H9 (cell line): ENCODE results near the gene FOXO1. TPM values are rescaled to one million over a fixed set of nuclear protein-coding genes. Genes with fewer than 3 reads are reported as not detected.
A peak's percentile ranks its signal among the peaks of the same experiment; 100 is the strongest.

Experiments used
- DNase-seq: peaks from one replicate; pipeline ENCODE4 v3.0.0-alpha.2; 2017
- H2AFZ ChIP-seq: one replicate; pipeline ENCODE4 v1.6.1; 2013; ENCODE audit warnings: mild to moderate bottlenecking, low read length, control low read depth, moderate library complexity
- H2AK5ac ChIP-seq: 2 replicates; pipeline ENCODE4 v1.6.1; 2013; ENCODE audit warnings: low read length, control low read depth, mixed read lengths; ENCODE audit not compliant: insufficient read length
- H2BK120ac ChIP-seq: one replicate; pipeline ENCODE4 v1.6.1; 2013; ENCODE audit warnings: low read depth, mild to moderate bottlenecking, low read length, control low read depth, inconsistent platforms; ENCODE audit not compliant: poor library complexity, severe bottlenecking
- H2BK12ac ChIP-seq: 2 replicates; pipeline ENCODE4 v1.6.1; 2013; ENCODE audit warnings: low read length, control low read depth, mixed read lengths, low read depth; ENCODE audit not compliant: insufficient read length
- H2BK15ac ChIP-seq: 2 replicates; pipeline ENCODE4 v1.6.1; 2013; ENCODE audit warnings: low read depth, low read length, control low read depth
- H2BK20ac ChIP-seq: one replicate; pipeline ENCODE4 v1.6.1; 2013; ENCODE audit warnings: low read depth, mild to moderate bottlenecking, low read length, control low read depth, inconsistent platforms; ENCODE audit not compliant: poor library complexity, severe bottlenecking
- H2BK5ac ChIP-seq: 2 replicates; pipeline ENCODE4 v1.6.1; 2013; ENCODE audit warnings: low read length, control low read depth, mixed read lengths; ENCODE audit not compliant: insufficient read length
- H3K14ac ChIP-seq: 2 replicates; pipeline ENCODE4 v1.6.1; 2013; ENCODE audit warnings: low read length, control low read depth; ENCODE audit not compliant: insufficient read depth
- H3K18ac ChIP-seq: 2 replicates; pipeline ENCODE4 v1.6.1; 2013; ENCODE audit warnings: low read depth, mild to moderate bottlenecking, mixed read lengths, low read length, control low read depth; ENCODE audit not compliant: insufficient read length
- H3K23ac ChIP-seq: 2 replicates; pipeline ENCODE4 v1.6.1; 2013; ENCODE audit warnings: low read length, control low read depth, mixed read lengths, low read depth; ENCODE audit not compliant: insufficient read length
- H3K23me2 ChIP-seq: 2 replicates; pipeline ENCODE4 v1.6.1; 2013; ENCODE audit warnings: low read depth, mild to moderate bottlenecking, mixed read lengths, low read length, control low read depth; ENCODE audit not compliant: insufficient read length, poor library complexity, severe bottlenecking
- H3K27ac ChIP-seq: 2 replicates; pipeline ENCODE4 v1.5.1; 2013; ENCODE audit warnings: low read length, control low read depth, mixed read lengths, low read depth; ENCODE audit not compliant: insufficient read length
- H3K27me3 ChIP-seq: 2 replicates; pipeline ENCODE4 v1.6.1; 2013; ENCODE audit warnings: low read length, control low read depth, inconsistent platforms; ENCODE audit not compliant: insufficient read depth
- H3K4ac ChIP-seq: 2 replicates; pipeline ENCODE4 v1.6.1; 2013; ENCODE audit warnings: low read depth, mild to moderate bottlenecking, control low read depth, inconsistent platforms, low read length, moderate library complexity
- H3K4me1 ChIP-seq: 2 replicates; pipeline ENCODE4 v1.6.1; 2013; ENCODE audit warnings: low read length, control low read depth, inconsistent platforms; ENCODE audit not compliant: insufficient read depth
- H3K4me2 ChIP-seq: 2 replicates; pipeline ENCODE4 v1.6.1; 2013; ENCODE audit warnings: low read length, control low read depth, mixed read lengths; ENCODE audit not compliant: insufficient read length, insufficient read depth
- H3K56ac ChIP-seq: 2 replicates; pipeline ENCODE4 v1.6.1; 2013; ENCODE audit warnings: low read depth, mild to moderate bottlenecking, mixed read lengths, low read length, control low read depth; ENCODE audit not compliant: insufficient read length
- H3K79me1 ChIP-seq: 2 replicates; pipeline ENCODE4 v1.6.1; 2013; ENCODE audit warnings: low read depth, mild to moderate bottlenecking, moderate library complexity, low read length, control low read depth, inconsistent platforms; ENCODE audit not compliant: insufficient read depth, poor library complexity, severe bottlenecking
- H3K79me2 ChIP-seq: 2 replicates; pipeline ENCODE4 v1.6.1; 2013; ENCODE audit warnings: low read length, control low read depth, inconsistent platforms; ENCODE audit not compliant: insufficient read depth
- H3K9ac ChIP-seq: 2 replicates; pipeline ENCODE4 v1.6.1; 2013; ENCODE audit warnings: low read length, control low read depth, mixed read lengths; ENCODE audit not compliant: insufficient read length; ENCODE audit errors: extremely low read depth
- H3K9me3 ChIP-seq: one replicate; pipeline ENCODE4 v1.6.1; 2013; ENCODE audit warnings: low read depth, low read length, inconsistent platforms; ENCODE audit not compliant: control insufficient read depth
- H3T11ph ChIP-seq: one replicate; pipeline ENCODE4 v1.6.1; 2013; ENCODE audit warnings: mild to moderate bottlenecking, low read length, control low read depth, inconsistent platforms
- H4K20me1 ChIP-seq: one replicate; pipeline ENCODE4 v1.6.1; 2013; ENCODE audit not compliant: control insufficient read depth, insufficient read length, insufficient read depth
- H4K5ac ChIP-seq: 2 replicates; pipeline ENCODE4 v1.6.1; 2013; ENCODE audit warnings: low read depth, mild to moderate bottlenecking, mixed read lengths, low read length, control low read depth; ENCODE audit not compliant: insufficient read length
- H4K8ac ChIP-seq: replicated peaks from 2 replicates; pipeline ENCODE4 v1.6.1; 2013; ENCODE audit warnings: low read length, control low read depth, mixed read lengths, low read depth; ENCODE audit not compliant: insufficient read length
- H4K91ac ChIP-seq: 2 replicates; pipeline ENCODE4 v1.6.1; 2013; ENCODE audit warnings: low read depth, mild to moderate bottlenecking, moderate library complexity, mixed read lengths, low read length, control low read depth; ENCODE audit not compliant: insufficient read length
- H3K27ac Mint-ChIP-seq, 3 experiments: 2 replicates in 2 of 3; 3 replicates in 1 of 3; pipeline ENCODE4 v1.8.0; 2020 to 2021; ENCODE audit warnings: mixed read lengths in 3 of 3, mild to moderate bottlenecking in 1 of 3, moderate library complexity in 1 of 3
- H3K27me3 Mint-ChIP-seq: 2 replicates; pipeline ENCODE4 v1.8.0; 2021; ENCODE audit warnings: low read depth, mild to moderate bottlenecking, moderate library complexity, mixed read lengths
- H3K36me3 Mint-ChIP-seq, 3 experiments: 2 replicates in 2 of 3; 3 replicates in 1 of 3; pipeline ENCODE4 v1.8.0; 2020 to 2021; ENCODE audit warnings: low read depth in 3 of 3, mixed read lengths in 3 of 3; ENCODE audit not compliant: insufficient read depth in 1 of 3
- H3K4me1 Mint-ChIP-seq, 2 experiments: 2 replicates each; pipeline ENCODE4 v1.8.0; 2020; ENCODE audit warnings: mixed read lengths in 2 of 2
- H3K4me3 Mint-ChIP-seq, 2 experiments: 2 replicates in 1 of 2; 3 replicates in 1 of 2; pipeline ENCODE4 v1.8.0; 2020 to 2021; ENCODE audit warnings: mild to moderate bottlenecking in 2 of 2, mixed read lengths in 2 of 2, moderate library complexity in 1 of 2
- H3K9me3 Mint-ChIP-seq, 2 experiments: 2 replicates in 1 of 2; 3 replicates in 1 of 2; pipeline ENCODE4 v1.8.0; 2020; ENCODE audit warnings: mild to moderate bottlenecking in 2 of 2, mixed read lengths in 2 of 2, moderate library complexity in 1 of 2
- total RNA-seq: library from RNA; stranded (reverse); gene quantifications from 2 replicates; pipeline ENCODE4 v1.2.1, GENCODE V29; 2021
- TF ChIP-seq, protein P1 (sequence below): fragments of 200-600 bp; sonication (generic); conservative IDR thresholded peaks from 3 replicates; pipeline ENCODE4 v1.8.0; 2021; ENCODE audit warnings: antibody characterized with exemption, mild to moderate bottlenecking

FOXO1 gene
- total RNA-seq, 1 experiment from 2014 or later, result 44.6 TPM

DNA sequence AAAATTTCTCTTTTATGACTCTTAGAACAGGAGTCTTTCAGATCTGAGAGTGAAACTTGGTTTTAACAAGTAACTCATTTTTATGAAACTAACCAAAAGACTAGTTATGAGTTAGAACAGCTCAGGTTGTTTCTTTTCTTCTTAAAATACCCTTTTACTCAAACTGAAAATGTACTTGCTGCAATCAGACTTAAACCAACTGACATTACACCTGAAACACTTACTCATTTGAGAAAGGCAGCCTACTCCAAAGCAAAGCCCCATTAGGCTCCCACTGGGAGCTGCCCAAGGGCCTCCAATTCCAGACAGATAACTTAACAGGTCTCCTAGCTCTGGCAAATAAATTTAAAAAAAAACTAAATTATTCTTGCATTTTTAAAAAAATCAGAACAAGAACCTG lies 3.6 kb downstream of the FOXO1 start:
- Mint-ChIP-seq H3K27ac (peak overlapping the region; percentile 8 to 81 (median 66); a peak in 5 of 7 replicates), H3K36me3 (peaks cover 5 to 20% (median 14%) of the 10 kb centered on the region in 3 experiments), H3K4me1 (peaks cover 47 to 58% of the 10 kb centered on the region in 2 experiments), H3K27me3 (no peaks in the 10 kb centered on the region), H3K4me3 (peak overlapping the region; percentile 91 to 97), H3K9me3 (no peaks in the 10 kb centered on the region; a peak in 1 of 5 replicates)
- Histone ChIP-seq H4K5ac (no peak overlapping the region), H3K18ac (no peak overlapping the region), H3K27ac (no peak overlapping the region), H2AFZ (no peak overlapping the region), H3K23me2 (peaks cover 25% of the 10 kb centered on the region), H2BK20ac (no peak overlapping the region), H2AK5ac (no peak overlapping the region), H3K4me1 (peaks cover 10% of the 10 kb centered on the region; the same call in 1 of the 2 replicates), H4K8ac (no peak overlapping the region), H3K9me3 (no peaks in the 10 kb centered on the region), H3K14ac (no peak overlapping the region), H2BK12ac (no peak overlapping the region), H3K4me2 (no peak overlapping the region), H3K23ac (no peak overlapping the region), H3K56ac (no peak overlapping the region), H3K79me1 (no peaks in the 10 kb centered on the region), H4K20me1 (no peaks in the 10 kb centered on the region), H3K79me2 (peaks cover 51% of the 10 kb centered on the region; the same call in 1 of the 2 replicates), H3K4ac (no peak overlapping the region), H4K91ac (no peak overlapping the region), H3K27me3 (no peaks in the 10 kb centered on the region), H3K9ac (no peak overlapping the region), H3T11ph (no peak overlapping the region), H2BK15ac (no peak overlapping the region), H2BK5ac (no peak overlapping the region), H2BK120ac (no peak overlapping the region)
- TF ChIP-seq, protein P1, sequence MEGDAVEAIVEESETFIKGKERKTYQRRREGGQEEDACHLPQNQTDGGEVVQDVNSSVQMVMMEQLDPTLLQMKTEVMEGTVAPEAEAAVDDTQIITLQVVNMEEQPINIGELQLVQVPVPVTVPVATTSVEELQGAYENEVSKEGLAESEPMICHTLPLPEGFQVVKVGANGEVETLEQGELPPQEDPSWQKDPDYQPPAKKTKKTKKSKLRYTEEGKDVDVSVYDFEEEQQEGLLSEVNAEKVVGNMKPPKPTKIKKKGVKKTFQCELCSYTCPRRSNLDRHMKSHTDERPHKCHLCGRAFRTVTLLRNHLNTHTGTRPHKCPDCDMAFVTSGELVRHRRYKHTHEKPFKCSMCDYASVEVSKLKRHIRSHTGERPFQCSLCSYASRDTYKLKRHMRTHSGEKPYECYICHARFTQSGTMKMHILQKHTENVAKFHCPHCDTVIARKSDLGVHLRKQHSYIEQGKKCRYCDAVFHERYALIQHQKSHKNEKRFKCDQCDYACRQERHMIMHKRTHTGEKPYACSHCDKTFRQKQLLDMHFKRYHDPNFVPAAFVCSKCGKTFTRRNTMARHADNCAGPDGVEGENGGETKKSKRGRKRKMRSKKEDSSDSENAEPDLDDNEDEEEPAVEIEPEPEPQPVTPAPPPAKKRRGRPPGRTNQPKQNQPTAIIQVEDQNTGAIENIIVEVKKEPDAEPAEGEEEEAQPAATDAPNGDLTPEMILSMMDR, result no peak
- DNase-seq, result no peak
